Uterus (tissue), 2 donors: ENCODE measurements around the gene ABCA13.

Experiments used
- POLR2A ChIP-seq, 2 donors: fragments of 450-650 bp; IDR thresholded peaks; one replicate each; pipeline ENCODE4 v1.6.1; 2016; ENCODE audit warnings: antibody characterized with exemption in 2 of 2, mild to moderate bottlenecking in 1 of 2, moderate library complexity in 1 of 2
- TF ChIP-seq, protein P1 (sequence below), 4 experiments: fragments of 200-600 bp in 2 of 4; fragments of 450-650 bp in 2 of 4; sonication (generic) in 2 of 4; IDR thresholded peaks; one replicate each; pipeline ENCODE4 v1.5.1; 2016 to 2019; ENCODE audit warnings: antibody characterized with exemption in 4 of 4, mild to moderate bottlenecking in 2 of 4, moderate library complexity in 1 of 4

DNA sequence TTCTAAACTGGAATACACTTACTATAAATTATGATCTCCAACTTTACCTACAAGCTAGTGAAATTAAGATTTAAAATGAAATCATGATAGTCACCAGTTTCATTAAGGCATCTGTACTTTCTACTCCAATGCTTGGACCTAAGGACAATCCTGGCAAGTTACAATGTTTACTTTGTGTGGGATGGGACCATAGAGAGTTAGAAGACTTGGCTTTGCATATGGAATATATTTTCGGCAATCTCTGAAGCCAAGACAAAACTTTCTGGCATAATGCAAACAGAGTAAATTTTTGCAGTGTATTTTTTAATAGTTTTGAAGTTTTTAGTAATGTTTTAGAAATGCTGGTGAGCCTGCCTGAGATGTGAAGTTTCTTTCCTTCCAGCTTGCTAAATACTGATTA lies 248.9 kb downstream of the ABCA13 start:
- TF ChIP-seq, protein P1, sequence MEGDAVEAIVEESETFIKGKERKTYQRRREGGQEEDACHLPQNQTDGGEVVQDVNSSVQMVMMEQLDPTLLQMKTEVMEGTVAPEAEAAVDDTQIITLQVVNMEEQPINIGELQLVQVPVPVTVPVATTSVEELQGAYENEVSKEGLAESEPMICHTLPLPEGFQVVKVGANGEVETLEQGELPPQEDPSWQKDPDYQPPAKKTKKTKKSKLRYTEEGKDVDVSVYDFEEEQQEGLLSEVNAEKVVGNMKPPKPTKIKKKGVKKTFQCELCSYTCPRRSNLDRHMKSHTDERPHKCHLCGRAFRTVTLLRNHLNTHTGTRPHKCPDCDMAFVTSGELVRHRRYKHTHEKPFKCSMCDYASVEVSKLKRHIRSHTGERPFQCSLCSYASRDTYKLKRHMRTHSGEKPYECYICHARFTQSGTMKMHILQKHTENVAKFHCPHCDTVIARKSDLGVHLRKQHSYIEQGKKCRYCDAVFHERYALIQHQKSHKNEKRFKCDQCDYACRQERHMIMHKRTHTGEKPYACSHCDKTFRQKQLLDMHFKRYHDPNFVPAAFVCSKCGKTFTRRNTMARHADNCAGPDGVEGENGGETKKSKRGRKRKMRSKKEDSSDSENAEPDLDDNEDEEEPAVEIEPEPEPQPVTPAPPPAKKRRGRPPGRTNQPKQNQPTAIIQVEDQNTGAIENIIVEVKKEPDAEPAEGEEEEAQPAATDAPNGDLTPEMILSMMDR (IDR thresholded peaks at IDR 0.05): no peak
- TF ChIP-seq POLR2A (IDR thresholded peaks at IDR 0.05): no peak
